Endothelial cell of umbilical vein (primary cell): ENCODE results near the gene DOCK6. TPM values are rescaled to one million over a fixed set of nuclear protein-coding genes. Genes with fewer than 3 reads are reported as not detected.

Source experiments
- BruUV-seq: library from RNA; stranded (reverse); fragments of 400-500 nt; replicated peaks from 2 replicates; lab custom pipeline; 2021; lab: Mats Ljungman, UMichigan
- CTCF ChIA-PET: fragments of 300-600, 350-600 bp; sonication (Branson Sonifier 250); formaldehyde crosslinking; loops from one replicate; lab custom pipeline; 2021; ENCODE audit warnings: antibody characterized with exemption, inconsistent platforms; lab: Charles Lee
- POLR2A ChIA-PET: fragments of 300-600, 350-600 bp; sonication (Branson Sonifier 250); formaldehyde crosslinking; loops from one replicate; lab custom pipeline; 2021; ENCODE audit warnings: antibody characterized with exemption, inconsistent platforms; lab: Charles Lee
- DNase-seq: peaks from one replicate; pipeline ENCODE4 v3.0.0-alpha.2; 2011; ENCODE audit warnings: low read depth, low spot score
- FAIRE-seq: peaks from 2 replicates; lab custom pipeline; 2011; peaks lifted over from hg19 to GRCh38; lab: Jason Lieb, UNC
- H2AFZ ChIP-seq: 2 replicates; pipeline ENCODE4 v1.6.0; 2012; ENCODE audit warnings: low read depth, low read length, control low read depth, inconsistent platforms
- H3K27ac ChIP-seq: 2 replicates; pipeline ENCODE4 v1.5.1; 2011; ENCODE audit warnings: low read depth, mild to moderate bottlenecking, control low read depth, low read length, moderate library complexity; ENCODE audit not compliant: insufficient read depth
- H3K27me3 ChIP-seq, 2 experiments: 2 replicates each; pipeline versions ENCODE4 v1.6.0 to v1.6.1; 2011; ENCODE audit warnings: low read length in 2 of 2, mixed read lengths in 1 of 2; ENCODE audit not compliant: control insufficient read depth in 2 of 2, insufficient read depth in 2 of 2
- H3K36me3 ChIP-seq, 2 experiments: 2 replicates in 1 of 2; 3 replicates in 1 of 2; pipeline ENCODE4 v1.5.1; 2011; ENCODE audit warnings: low read length in 2 of 2, mild to moderate bottlenecking in 1 of 2, moderate library complexity in 1 of 2; ENCODE audit not compliant: control insufficient read depth in 2 of 2, insufficient read depth in 2 of 2; ENCODE audit errors: extremely low read depth in 1 of 2
- H3K4me1 ChIP-seq: 3 replicates; pipeline ENCODE4 v1.5.1; 2011; ENCODE audit warnings: mild to moderate bottlenecking, low read length; ENCODE audit not compliant: control insufficient read depth, insufficient read depth; ENCODE audit errors: extremely low read depth
- H3K4me2 ChIP-seq: 2 replicates; pipeline ENCODE4 v1.6.1; 2011; ENCODE audit warnings: low read length, control low read depth, mixed read lengths; ENCODE audit not compliant: insufficient read depth
- H3K4me3 ChIP-seq, 3 experiments: fragments of 200-600 bp in 1 of 3; sonication (generic), shearing (Covaris generic) in 1 of 3; replicated peaks in 1 of 3; 2 replicates each; pipeline ENCODE4 v1.5.1; 2011 to 2016; ENCODE audit warnings: control low read depth in 3 of 3, low read length in 3 of 3, mild to moderate bottlenecking in 2 of 3, inconsistent platforms in 1 of 3, low read depth in 1 of 3, moderate library complexity in 1 of 3; ENCODE audit not compliant: insufficient read depth in 1 of 3
- H3K79me2 ChIP-seq: 2 replicates; pipeline ENCODE4 v1.6.0; 2012; ENCODE audit warnings: low read length, inconsistent platforms; ENCODE audit not compliant: control insufficient read depth, insufficient read depth
- H3K9ac ChIP-seq: replicated peaks from 2 replicates; pipeline ENCODE3; 2011; ENCODE audit warnings: low read length, control low read depth; ENCODE audit not compliant: insufficient read depth; ENCODE audit errors: extremely low read depth
- H3K9me1 ChIP-seq: replicated peaks from 3 replicates; pipeline ENCODE4 v1.6.0; 2011; ENCODE audit warnings: mild to moderate bottlenecking, low read length; ENCODE audit not compliant: control insufficient read depth, insufficient read depth; ENCODE audit errors: extremely low read depth
- H3K9me3 ChIP-seq: replicated peaks from 2 replicates; pipeline ENCODE4 v1.5.1; 2012; ENCODE audit warnings: low read length, inconsistent platforms; ENCODE audit not compliant: control insufficient read depth, insufficient read depth
- H4K20me1 ChIP-seq: replicated peaks from 2 replicates; pipeline ENCODE3; 2011; ENCODE audit warnings: mild to moderate bottlenecking, low read length; ENCODE audit not compliant: control insufficient read depth, insufficient read depth; ENCODE audit errors: extremely low read depth
- CTCF ChIP-seq, 2 donors: IDR thresholded peaks; 1 replicate in 1 of 2; 2 replicates in 1 of 2; pipeline ENCODE4 v1.5.1; 2011; ENCODE audit warnings: low read length in 2 of 2, mild to moderate bottlenecking in 2 of 2, moderate library complexity in 2 of 2, control low read depth in 1 of 2, inconsistent platforms in 1 of 2, low read depth in 1 of 2; ENCODE audit not compliant: insufficient read depth in 1 of 2; ENCODE audit errors: extremely low read depth in 1 of 2
- EZH2 ChIP-seq: IDR thresholded peaks from 2 replicates; pipeline ENCODE4 v1.6.1; 2012; ENCODE audit warnings: borderline replicate concordance, low read depth, mild to moderate bottlenecking, moderate library complexity, low read length, inconsistent platforms; ENCODE audit not compliant: severe bottlenecking
- FOS ChIP-seq: IDR thresholded peaks from 2 replicates; pipeline ENCODE4 v1.6.1; 2011; ENCODE audit warnings: mild to moderate bottlenecking, low read length, moderate library complexity, borderline replicate concordance; ENCODE audit not compliant: insufficient read depth
- GATA2 ChIP-seq: IDR thresholded peaks from 2 replicates; pipeline ENCODE4 v1.7.0; 2011; ENCODE audit warnings: low read depth, mild to moderate bottlenecking, moderate library complexity, mixed read lengths, low read length; ENCODE audit not compliant: insufficient read length, insufficient read depth
- JUN ChIP-seq: IDR thresholded peaks from 2 replicates; pipeline ENCODE4 v1.6.1; 2011; ENCODE audit warnings: borderline replicate concordance, low read depth; ENCODE audit not compliant: insufficient read length, insufficient read depth
- MAX ChIP-seq: IDR thresholded peaks from 2 replicates; pipeline ENCODE4 v1.6.1; 2011; ENCODE audit not compliant: insufficient read depth, insufficient read length
- MYC ChIP-seq: IDR thresholded peaks from one replicate; pipeline ENCODE4 v1.6.1; 2011; ENCODE audit warnings: mild to moderate bottlenecking, low read depth, low read length
- POLR2A ChIP-seq: IDR thresholded peaks from 2 replicates; pipeline ENCODE4 v1.6.1; 2012; ENCODE audit warnings: low read depth, mild to moderate bottlenecking, control low read depth, low read length
- POLR2AphosphoS5 ChIP-seq: IDR thresholded peaks from 2 replicates; pipeline ENCODE4 v1.6.1; 2012; ENCODE audit warnings: low read depth, mild to moderate bottlenecking, control low read depth, low read length, moderate library complexity; ENCODE audit not compliant: insufficient read depth
- dilution Hi-C: fragments of 300-500 bp; cut with MboI; formaldehyde crosslinking; loops from one replicate; pipeline ENCODE4 v1.15.0; 2019; ENCODE audit warnings: low sequenced_read_pairs; ENCODE audit not compliant: extremely low pct_ligation_motif_present
- intact Hi-C: fragments of 100-400 bp; cut with micrococcal nuclease; formaldehyde crosslinking; loops from one replicate; pipeline ENCODE4 v1.10.0; 2022
- polyA plus RNA-seq, 4 experiments: library from polyadenylated mRNA; depleted of rRNA in 3 of 4; stranded (reverse) in 3 of 4; unstranded in 1 of 4; fragments of >200 nt; gene quantifications; 2 replicates each; pipeline versions ENCODE4 v1.2.1 to v1.2.3, GENCODE V29; 2011 to 2012; ENCODE audit warnings: missing spikeins in 1 of 4
- total RNA-seq: library from RNA; stranded (reverse); gene quantifications from 2 replicates; pipeline ENCODE4 v1.2.3, GENCODE V29; 2021

Gene DOCK6
- total and polyA plus RNA-seq, 2 donors (not counting 3 experiments of a cell fraction or from before 2014, with no cell fraction given) = 126 to 334 TPM

- ChIA-PET CTCF (interaction anchor here (0.7 to 6.0 kb wide), 2 partner anchors 14 to 153 kb away, joined by 3 to 28 read pairs; no protein-coding TSS in a partner anchor), POLR2A (no interaction called here)
- no peaks in the 10 kb centered on the region for H4K20me1 ChIP-seq
- no peaks in the 10 kb centered on the region for H3K9me3 ChIP-seq
- no peaks in the 10 kb centered on the region for H3K27me3 ChIP-seq
- no peaks in the 10 kb centered on the region for H3K36me3 ChIP-seq
- FAIRE-seq (no peak), DNase-seq (no peak)
- intact Hi-C loops = no loop called here
- H3K9ac ChIP-seq = no peak overlapping the region
- H3K4me2 ChIP-seq = no peak overlapping the region
- H3K9me1 ChIP-seq = no peaks in the 10 kb centered on the region
- H3K4me1 ChIP-seq = peaks cover 4% of the 10 kb centered on the region
- no peak overlapping the region for H3K27ac ChIP-seq
- no TSS peak for BruUV-seq
- H3K79me2 ChIP-seq = no peaks in the 10 kb centered on the region
- no peak overlapping the region for H2AFZ ChIP-seq
- dilution Hi-C loops = no loop called here
- TF ChIP-seq POLR2A (no peak), JUN (no peak)
- H3K4me3 ChIP-seq = no peak overlapping the region
These were observed 29.7 kb upstream of the DOCK6 start for GRCh38 chr19:11291991-11292390.

- no TSS peak for BruUV-seq
- Histone ChIP-seq H3K4me2 (no peak overlapping the region), H3K9ac (no peak overlapping the region), H3K79me2 (no peaks in the 10 kb centered on the region), H3K27me3 (no peaks in the 10 kb centered on the region), H3K27ac (no peak overlapping the region), H3K4me1 (peaks cover 9% of the 10 kb centered on the region), H3K9me1 (no peaks in the 10 kb centered on the region), H3K9me3 (no peaks in the 10 kb centered on the region), H3K36me3 (no peaks in the 10 kb centered on the region), H3K4me3 (no peak overlapping the region), H2AFZ (no peak overlapping the region), H4K20me1 (no peaks in the 10 kb centered on the region)
- DNase-seq (no peak), FAIRE-seq (peak; percentile 42)
- dilution Hi-C loops (no loop called here), intact Hi-C loops (no loop called here)
- ChIA-PET POLR2A (no interaction called here), CTCF (interaction anchor here (1.0 to 6.0 kb wide), 3 partner anchors 90 to 191 kb away, joined by 3 to 28 read pairs (median 22); no protein-coding TSS in a partner anchor)
- TF ChIP-seq GATA2 (no peak), MYC (no peak), EZH2 (no peak), POLR2AphosphoS5 (no peak), POLR2A (no peak), CTCF (IDR thresholded peaks at IDR 0.05; ENCODE audit: extremely low read depth in 1 of 2, insufficient read depth in 1 of 2, low read depth in 1 of 2, low read length in 2 of 2) (no peak), JUN (no peak), FOS (no peak), MAX (no peak)
These were observed 29.1 kb upstream of the DOCK6 start for GRCh38 chr19:11291415-11291814.
